ENCODE results near the gene VMP1.

DNA sequence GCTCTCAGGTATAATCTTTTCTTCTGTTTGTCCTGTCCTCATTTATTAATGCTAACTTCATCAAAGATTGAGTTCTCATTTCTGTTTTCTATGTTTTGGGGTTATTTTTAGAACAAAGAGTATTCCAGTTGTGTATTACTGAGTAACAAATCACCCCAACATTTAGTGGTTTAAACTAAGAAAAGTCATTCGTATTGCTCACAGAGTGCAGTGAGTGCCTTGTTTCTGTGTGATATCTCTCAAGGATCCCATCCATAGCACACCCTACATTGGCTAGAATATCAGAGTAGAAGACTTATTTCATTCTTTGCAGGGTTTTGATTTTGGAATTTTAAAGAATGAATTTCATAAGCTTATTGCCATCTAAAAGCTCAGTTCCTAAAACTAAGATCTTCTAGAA lies 72.1 kb downstream of the VMP1 start:
- TF ChIP-seq, protein P1, sequence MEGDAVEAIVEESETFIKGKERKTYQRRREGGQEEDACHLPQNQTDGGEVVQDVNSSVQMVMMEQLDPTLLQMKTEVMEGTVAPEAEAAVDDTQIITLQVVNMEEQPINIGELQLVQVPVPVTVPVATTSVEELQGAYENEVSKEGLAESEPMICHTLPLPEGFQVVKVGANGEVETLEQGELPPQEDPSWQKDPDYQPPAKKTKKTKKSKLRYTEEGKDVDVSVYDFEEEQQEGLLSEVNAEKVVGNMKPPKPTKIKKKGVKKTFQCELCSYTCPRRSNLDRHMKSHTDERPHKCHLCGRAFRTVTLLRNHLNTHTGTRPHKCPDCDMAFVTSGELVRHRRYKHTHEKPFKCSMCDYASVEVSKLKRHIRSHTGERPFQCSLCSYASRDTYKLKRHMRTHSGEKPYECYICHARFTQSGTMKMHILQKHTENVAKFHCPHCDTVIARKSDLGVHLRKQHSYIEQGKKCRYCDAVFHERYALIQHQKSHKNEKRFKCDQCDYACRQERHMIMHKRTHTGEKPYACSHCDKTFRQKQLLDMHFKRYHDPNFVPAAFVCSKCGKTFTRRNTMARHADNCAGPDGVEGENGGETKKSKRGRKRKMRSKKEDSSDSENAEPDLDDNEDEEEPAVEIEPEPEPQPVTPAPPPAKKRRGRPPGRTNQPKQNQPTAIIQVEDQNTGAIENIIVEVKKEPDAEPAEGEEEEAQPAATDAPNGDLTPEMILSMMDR (conservative IDR thresholded peaks at IDR 0.05; ENCODE audit: low read length), result no peak
- no peak for TF ChIP-seq EZH2phosphoT487 (IDR thresholded peaks at IDR 0.05; ENCODE audit: borderline replicate concordance, low read depth, low read length)

Data from OCI-LY7 (cell line).